GM21576 (cell line): ENCODE data around the gene RABGGTA.

Experiments
- ATAC-seq: cut with Tn5 transposase; IDR thresholded peaks from one replicate; pipeline ENCODE4 v1.9.1; 2021; ENCODE audit warnings: mild to moderate bottlenecking, moderate library complexity; ENCODE audit not compliant: unreplicated experiment

RABGGTA gene, protein sequence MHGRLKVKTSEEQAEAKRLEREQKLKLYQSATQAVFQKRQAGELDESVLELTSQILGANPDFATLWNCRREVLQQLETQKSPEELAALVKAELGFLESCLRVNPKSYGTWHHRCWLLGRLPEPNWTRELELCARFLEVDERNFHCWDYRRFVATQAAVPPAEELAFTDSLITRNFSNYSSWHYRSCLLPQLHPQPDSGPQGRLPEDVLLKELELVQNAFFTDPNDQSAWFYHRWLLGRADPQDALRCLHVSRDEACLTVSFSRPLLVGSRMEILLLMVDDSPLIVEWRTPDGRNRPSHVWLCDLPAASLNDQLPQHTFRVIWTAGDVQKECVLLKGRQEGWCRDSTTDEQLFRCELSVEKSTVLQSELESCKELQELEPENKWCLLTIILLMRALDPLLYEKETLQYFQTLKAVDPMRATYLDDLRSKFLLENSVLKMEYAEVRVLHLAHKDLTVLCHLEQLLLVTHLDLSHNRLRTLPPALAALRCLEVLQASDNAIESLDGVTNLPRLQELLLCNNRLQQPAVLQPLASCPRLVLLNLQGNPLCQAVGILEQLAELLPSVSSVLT

DNA sequence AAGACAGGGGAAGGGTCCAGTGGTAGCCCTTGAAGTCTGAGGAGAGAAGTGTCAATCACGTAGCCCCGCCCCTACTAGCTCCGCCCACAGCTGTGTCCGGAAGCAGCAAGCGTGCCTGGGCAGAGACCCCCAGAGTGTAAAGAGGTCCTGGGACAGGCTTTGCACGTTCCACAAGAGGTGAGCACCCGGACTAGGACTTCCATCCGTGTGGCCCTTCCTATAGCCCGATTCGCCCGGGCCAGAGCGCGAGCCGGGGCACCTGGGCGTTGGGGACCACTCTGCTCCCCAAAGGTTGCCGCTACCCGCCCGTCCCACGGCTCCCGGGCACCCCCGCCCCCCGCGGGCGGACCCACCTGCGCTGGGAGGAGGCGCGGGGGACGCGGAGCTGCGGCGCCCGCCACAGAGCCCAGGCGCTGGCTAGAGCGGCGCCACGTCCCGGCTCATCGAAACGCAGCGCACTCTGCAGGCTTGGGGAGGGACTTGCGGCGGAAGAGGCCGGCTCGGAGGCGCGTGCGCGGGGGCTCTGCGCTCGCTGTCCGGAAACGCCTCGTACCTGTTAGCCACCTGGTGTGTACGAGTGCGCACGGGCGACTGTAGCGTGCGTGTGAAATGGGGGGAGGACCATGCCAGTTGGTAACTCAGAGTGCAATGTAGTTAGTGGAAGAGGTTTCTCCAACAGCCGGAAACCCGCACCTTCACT is at the start of gene RABGGTA:
Gene RABGGTA (minus strand): TSS at position 464 of the 700 bp plus-strand sequence. CDS start 482 bp downstream, outside the sequence.
- ATAC-seq = peak; percentile 78

DNA sequence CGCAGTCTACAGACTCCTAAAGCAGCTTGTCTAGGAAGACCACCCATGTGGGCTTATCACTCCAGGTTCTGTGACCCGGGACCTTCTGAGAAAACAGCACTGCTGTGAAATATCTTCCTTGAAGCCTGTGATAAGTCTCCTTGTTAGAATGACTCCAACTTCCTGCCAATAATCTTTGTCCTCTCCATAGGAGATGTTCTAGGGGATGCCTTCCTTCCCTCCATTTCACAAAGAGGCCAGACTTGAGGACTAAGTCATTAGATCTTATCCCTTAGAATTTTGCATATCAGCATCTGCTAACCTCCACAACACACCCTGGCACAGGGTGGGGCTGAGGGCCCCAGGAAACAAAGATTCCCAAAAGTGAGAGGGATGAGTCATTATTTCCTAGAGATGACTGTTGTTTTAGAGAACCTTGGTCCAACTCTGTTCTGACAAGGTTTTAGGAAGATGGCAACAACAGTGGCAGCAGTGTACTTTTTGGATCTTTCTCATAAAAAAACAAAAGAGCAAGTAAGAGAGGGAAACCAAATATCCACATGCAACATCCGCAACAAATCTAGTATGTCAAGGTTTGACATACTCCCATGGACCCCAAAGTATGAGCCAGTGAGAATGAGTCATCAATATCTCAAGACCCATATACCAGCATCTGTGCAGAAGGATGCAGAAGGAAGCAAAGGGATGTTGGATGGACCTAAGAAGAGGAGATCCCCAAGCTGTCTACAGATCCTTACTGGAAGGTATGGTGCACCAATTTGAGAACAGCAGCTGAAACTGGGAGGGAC is 45.9 kb upstream of the RABGGTA start:
- no peak for ATAC-seq

DNA sequence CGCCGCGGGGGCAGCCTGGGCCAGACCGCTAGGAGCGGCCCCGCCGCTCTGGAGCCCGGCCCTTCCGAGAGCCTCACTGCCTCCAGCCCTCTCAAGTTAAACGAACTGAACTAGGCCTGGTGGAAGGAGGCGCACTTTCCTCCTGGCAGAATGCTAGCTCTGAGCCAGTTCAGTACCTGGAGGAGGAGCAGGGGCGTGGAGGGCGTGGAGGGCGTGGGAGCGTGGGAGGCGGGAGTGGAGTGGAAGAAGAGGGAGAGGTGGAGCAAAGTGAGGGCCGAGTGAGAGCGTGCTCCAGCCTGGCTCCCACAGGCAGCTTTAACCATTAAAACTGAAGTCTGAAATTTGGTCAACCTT is 45.2 kb upstream of the RABGGTA start:
- ATAC-seq = no peak

DNA sequence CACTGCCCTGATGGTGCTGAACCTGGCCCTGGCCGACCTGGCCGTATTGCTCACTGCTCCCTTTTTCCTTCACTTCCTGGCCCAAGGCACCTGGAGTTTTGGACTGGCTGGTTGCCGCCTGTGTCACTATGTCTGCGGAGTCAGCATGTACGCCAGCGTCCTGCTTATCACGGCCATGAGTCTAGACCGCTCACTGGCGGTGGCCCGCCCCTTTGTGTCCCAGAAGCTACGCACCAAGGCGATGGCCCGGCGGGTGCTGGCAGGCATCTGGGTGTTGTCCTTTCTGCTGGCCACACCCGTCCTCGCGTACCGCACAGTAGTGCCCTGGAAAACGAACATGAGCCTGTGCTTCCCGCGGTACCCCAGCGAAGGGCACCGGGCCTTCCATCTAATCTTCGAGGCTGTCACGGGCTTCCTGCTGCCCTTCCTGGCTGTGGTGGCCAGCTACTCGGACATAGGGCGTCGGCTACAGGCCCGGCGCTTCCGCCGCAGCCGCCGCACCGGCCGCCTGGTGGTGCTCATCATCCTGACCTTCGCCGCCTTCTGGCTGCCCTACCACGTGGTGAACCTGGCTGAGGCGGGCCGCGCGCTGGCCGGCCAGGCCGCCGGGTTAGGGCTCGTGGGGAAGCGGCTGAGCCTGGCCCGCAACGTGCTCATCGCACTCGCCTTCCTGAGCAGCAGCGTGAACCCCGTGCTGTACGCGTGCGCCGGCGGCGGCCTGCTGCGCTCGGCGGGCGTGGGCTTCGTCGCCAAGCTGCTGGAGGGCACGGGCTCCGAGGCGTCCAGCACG is 44.6 kb upstream of the RABGGTA start:
- no peak for ATAC-seq

DNA sequence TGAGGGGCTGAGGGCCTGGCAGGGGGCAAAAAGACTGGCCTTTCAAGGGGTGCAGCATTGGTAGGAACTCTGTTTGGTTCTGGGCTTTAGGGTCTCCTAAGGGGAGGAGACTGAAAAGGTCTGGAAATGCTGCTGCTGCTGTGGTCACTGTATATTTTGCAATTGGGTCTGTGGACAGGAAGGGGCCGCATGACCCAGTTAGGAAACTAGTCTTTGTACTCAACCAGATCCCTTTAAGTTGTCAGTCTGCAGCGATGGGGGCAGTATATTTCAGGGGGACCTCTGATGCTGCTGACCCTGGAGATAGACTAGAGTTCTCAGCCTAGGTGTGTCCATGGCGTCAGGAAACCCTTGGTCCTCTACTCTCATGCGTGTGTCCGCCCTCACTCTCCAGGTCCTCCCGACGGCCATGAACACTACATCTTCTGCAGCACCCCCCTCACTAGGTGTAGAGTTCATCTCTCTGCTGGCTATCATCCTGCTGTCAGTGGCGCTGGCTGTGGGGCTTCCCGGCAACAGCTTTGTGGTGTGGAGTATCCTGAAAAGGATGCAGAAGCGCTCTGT is 43.9 kb upstream of the RABGGTA start:
- ATAC-seq = no peak

DNA sequence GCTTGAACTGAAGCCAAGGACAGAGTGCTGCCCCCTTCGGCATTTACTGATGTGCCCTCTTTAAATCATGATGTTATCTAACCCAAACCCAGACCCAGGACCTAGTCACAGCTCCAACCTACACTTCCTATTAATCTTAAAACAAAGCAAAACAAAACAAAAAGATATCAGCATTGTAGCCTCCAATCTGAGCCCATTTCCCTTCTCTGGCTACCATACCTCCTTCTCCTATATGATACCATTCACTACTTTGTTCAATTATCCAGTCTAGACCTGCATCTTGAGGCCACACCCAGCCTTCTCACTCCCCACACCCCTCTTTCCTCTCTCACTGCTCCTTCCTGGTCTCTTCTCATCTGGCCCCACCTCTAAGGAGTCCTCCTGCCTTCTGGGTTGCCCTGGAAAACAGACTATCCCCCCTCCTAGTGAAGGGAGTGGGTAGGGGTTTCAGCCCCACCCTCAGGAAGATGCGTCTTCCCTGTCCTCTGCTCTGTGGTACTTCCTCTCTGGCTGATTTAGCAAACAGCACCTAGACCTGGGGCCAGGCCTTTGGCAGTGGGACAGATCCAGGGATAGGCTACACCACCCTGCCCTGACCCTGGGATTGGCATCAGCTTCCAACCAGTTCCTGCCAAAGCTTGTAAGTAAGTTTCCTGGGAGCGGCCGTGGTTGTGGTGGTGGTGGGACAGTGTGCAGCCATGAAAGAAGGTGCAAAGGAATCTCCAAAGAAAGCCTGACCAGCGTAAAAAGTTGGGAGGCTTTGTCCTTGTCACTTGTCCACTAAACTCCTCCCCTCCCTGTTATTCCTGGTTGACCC is 43.2 kb upstream of the RABGGTA start:
- ATAC-seq = no peak

DNA sequence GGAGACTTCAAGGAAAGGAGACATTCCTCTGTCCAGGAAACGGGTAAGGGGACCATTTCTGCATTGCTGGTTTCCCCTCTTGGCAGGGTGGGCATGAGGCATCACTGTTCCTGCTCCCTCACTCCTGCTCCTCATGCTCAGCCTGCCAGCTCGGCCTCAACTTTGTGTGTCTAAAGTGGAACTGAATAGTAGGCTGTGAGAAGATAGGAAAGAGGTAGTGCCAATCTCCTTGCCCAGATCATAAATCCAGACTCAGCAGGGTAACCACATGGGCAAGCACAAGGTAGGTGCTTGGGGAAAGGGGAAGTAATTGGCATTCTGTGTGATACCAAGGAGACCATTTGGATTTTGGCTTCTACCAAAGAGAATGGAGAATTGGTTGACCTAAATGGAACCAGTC is 42.5 kb upstream of the RABGGTA start:
- ATAC-seq = no peak

DNA sequence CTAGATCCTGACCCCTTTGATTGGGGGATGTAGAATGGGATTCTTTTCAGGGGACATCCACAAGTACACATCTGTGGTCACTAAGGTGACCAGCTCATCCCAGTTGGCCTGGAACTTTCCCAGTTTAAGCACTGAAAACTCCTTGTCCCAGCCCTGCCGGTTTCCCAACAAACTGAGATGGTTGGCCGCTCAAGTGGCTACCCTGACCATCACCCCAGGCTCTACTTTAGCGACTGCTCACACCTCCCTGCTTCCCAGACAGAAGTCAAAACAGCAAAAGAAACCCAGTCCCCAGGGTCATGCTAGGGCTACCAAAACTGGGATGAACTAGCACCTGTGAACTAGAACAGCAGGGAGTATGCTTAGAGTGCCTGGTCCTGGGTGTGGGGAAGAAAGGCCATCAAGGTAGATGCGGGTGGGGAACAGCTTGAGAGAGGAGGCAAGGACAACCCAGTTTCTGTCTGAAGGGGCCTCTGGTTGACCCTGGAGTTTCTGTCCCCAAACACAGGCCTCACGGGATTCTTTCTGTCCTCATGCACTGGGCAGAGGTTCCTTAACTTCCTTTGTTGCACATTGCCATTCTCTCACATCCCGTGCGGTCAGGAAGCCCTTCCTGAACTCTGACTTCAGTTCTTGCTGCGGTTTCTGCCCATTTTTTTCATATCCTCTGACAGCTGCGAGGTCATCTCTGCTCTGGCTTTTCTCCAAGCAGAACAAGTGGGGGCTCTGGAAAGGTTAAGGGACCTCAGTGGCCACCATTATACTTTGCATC is 41.5 kb upstream of the RABGGTA start:
- ATAC-seq = no peak

DNA sequence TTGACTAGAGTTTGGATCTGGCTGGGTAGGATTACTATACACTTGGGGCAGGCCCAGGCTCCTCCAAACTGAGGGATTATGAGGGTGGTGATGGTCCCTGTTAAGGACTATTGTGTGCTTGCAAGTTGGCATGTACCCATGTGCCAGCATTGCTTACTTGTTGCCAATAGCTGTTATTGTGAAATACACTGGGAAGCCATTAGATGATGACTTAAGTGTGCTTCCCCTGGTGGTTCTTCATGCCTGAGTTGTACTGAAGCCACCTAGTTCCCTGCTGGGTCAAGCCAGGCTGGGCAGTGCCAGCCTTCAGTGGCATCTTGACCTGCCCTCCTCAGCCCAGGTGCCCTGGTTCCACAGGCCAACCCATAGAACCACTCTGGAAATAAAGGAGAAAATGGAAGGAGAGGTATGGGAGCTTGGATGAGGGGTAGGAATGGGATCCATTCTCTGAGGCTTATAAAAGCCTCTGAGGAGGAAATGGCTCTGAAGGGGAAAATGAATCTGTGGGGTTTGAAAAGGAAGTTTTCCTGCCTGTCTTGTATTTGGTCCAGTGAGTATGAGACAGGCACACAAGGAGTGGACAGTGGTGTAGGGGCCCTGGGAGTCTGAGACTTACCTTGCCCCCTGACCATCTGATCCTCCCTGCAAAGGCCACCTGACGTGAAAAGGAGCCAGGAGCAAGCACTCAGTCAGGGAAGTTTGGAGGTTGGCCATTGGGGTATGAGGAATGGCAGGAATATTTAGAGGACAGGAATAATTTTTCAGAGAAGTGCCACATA is 40.6 kb upstream of the RABGGTA start:
- no peak for ATAC-seq

DNA sequence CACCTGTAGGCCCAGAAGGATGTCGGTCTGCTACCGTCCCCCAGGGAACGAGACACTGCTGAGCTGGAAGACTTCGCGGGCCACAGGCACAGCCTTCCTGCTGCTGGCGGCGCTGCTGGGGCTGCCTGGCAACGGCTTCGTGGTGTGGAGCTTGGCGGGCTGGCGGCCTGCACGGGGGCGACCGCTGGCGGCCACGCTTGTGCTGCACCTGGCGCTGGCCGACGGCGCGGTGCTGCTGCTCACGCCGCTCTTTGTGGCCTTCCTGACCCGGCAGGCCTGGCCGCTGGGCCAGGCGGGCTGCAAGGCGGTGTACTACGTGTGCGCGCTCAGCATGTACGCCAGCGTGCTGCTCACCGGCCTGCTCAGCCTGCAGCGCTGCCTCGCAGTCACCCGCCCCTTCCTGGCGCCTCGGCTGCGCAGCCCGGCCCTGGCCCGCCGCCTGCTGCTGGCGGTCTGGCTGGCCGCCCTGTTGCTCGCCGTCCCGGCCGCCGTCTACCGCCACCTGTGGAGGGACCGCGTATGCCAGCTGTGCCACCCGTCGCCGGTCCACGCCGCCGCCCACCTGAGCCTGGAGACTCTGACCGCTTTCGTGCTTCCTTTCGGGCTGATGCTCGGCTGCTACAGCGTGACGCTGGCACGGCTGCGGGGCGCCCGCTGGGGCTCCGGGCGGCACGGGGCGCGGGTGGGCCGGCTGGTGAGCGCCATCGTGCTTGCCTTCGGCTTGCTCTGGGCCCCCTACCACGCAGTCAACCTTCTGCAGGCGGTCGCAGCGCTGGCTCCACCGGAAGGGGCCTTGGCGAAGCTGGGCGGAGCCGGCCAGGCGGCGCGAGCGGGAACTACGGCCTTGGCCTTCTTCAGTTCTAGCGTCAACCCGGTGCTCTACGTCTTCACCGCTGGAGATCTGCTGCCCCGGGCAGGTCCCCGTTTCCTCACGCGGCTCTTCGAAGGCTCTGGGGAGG is 39.5 kb upstream of the RABGGTA start, which contains the start of gene LTB4R:
Gene LTB4R (plus strand): TSS at position 857 of the 959 bp plus-strand sequence. CDS start 4,150 bp downstream, outside the sequence.
- peak; percentile 60 for ATAC-seq

DNA sequence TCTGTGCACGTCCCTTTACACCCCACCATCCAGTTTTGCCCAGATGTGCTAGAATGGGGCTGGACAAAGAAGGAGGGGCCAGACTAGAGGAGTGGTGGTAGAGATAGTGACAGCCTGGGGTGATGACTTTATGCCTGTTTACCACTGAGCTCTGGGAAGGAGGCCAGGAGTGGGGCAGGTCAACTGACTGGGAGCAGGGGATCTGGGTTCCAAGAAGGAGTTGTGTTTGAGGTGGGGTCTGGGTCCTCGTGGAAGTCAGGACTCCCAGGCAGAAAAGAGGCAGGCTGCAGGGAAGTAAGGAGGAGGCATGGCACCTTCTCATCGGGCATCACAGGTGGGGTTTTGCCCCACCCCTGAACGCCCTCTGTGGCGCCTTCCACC is 38.9 kb upstream of the RABGGTA start:
- no peak for ATAC-seq

DNA sequence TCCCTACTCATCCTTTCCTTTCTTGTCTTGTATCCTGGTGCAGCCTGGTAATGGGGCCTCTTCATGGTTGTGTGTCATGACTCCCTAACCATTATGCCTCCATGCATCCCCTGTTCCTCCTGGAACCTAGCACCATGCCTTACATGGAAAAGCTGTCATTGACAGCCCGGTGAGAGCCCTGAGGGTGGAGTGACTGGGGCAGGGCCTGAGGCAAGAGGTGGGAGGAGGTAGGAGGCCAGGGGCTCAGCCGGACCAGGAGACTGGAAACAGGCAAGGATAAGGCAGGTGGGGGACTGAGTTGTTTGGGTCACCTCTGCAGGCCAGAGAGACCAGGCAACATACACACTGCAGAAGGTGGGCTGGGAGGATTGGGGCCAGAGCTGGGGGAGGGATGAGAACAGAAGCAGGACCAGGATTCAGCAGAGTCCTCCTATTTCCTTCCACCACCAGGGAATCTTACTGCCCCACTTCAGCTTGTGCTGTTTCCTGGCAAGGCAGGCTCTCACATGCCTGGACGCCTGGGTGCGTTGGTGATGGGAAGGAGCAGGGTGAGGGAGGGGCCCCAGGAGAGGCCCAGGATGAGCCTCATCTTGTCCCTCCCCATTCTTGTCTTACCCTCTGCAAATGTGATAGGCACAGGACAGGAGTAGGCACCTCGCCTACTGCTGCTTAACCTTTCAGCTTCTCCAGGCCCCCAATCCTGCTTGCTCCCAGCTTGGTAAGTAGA is 38.3 kb upstream of the RABGGTA start, which contains the start of gene LTB4R2:
Gene LTB4R2 (plus strand): TSS at position 603 of the 727 bp plus-strand sequence. CDS start 525 bp downstream, outside the sequence.
- ATAC-seq = no peak

DNA sequence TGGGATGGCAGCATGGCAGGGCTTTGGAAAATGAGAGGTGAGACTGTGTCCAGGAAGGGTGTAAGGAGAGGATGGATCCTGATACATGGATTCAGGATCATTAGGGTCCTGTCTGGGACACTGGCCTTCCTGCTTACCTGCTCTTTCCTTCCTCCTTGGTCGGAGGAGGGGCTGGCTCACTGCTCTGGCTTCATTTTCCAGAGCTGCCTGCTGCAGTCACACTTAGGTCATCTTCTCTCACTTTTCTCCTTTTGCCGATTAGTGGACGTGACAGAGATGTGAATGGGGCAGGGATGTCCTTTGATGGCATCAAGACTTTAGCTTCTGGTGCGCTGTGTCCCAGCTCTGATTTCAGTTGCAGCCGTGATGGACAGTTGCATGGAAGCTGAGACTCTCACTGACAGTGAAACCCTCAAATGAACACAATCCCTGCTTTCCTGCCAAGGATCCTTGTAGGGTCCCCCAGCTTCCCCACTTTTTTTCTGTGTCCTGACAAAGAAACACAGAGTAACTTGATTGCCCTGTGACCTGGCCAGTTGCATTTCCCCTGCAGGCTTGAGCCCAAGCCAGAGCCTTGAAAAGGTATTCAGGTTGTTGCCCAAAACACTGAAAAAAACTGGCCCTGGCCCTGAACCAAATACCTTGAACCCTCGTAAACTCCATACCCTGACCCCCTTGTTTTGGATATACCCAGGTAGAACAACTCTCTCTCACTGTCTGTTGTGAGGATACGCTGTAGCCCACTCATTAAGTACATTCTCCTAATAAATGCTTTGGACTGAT is 37.1 kb upstream of the RABGGTA start:
- ATAC-seq = no peak

DNA sequence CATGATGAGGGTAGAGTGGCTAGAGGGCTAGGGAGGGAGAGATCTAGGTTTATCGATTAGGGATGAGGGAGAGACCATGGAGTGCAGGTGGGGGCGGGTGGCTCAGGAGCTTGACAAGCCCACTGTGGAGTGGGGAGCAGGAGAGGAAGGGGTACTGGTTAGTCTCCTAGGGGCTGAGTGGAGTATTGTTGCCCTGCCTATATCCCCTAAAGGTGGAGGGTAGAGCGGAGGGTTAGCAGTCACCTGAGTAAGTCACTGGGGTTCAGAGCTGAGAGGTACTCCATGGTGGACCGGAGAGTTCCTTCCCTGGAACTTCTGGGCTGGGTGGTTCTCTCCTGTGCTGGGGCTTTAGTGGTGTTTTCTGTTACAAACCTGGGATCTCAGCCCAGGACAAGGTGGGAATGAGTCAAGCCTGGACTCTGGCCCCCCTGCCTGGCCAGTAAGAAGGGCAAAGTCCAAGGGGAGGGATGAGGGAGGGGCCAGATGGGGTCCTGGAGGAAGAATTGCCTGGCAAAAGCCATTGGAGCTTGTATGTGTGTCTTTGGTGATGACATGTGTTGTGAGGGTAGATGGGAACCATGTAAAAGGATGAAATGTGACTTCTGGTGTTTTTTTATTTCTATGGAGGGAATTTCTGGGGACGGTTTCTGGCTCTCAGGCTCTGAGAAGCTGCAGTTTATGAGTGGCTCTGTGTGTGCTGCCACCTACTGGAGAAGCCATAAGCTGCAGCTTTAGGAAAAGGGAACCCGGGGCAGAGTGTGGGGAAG is 36.4 kb upstream of the RABGGTA start, which contains the start of gene CIDEB:
Gene CIDEB (minus strand): TSS at position 403 of the 767 bp plus-strand sequence. CDS start 119 bp downstream, at position 284.
- no peak for ATAC-seq
